ENCODE data around the gene KCNAB2.
"Not testable (repeated sequence)": the region's sequence is repeated elsewhere in the genome, so short reads cannot be mapped to it uniquely, and the experiment has no call there.

KCNAB2 gene

GRCh38 chr1:6056572-6056948, 10.9 kb downstream of the KCNAB2 start:
- no peak for DNase-seq (ENCODE audit: low read depth in 2 of 2)

GRCh38 chr1:6057170-6057845, 11.6 kb downstream of the KCNAB2 start:
- DNase-seq (ENCODE audit: low read depth in 2 of 2) = no peak

- no peak for DNase-seq (ENCODE audit: low read depth in 2 of 2)
These were observed 14.2 kb downstream of the KCNAB2 start for GRCh38 chr1:6059866-6060265.

- DNase-seq (ENCODE audit: low read depth in 2 of 2) = no peak
These were observed 17.0 kb downstream of the KCNAB2 start for GRCh38 chr1:6062670-6063069.

- not testable (repeated sequence) for DNase-seq (ENCODE audit: low read depth in 2 of 2)
These were observed 17.9 kb downstream of the KCNAB2 start for GRCh38 chr1:6063532-6064053.

- DNase-seq (ENCODE audit: low read depth in 2 of 2) = no peak
These were observed 19.6 kb downstream of the KCNAB2 start for GRCh38 chr1:6065093-6065858.

GRCh38 chr1:6066680-6067079, 21.0 kb downstream of the KCNAB2 start:
- DNase-seq (ENCODE audit: low read depth in 2 of 2) = no peak

GRCh38 chr1:6068073-6068472, 22.4 kb downstream of the KCNAB2 start:
- DNase-seq (ENCODE audit: low read depth in 2 of 2) = no peak

GRCh38 chr1:6068932-6069331, 23.2 kb downstream of the KCNAB2 start:
- DNase-seq (ENCODE audit: low read depth in 2 of 2) = no peak

GRCh38 chr1:6069573-6069972, 23.9 kb downstream of the KCNAB2 start:
- DNase-seq (ENCODE audit: low read depth in 2 of 2) = no peak

GRCh38 chr1:6070450-6070974, 24.8 kb downstream of the KCNAB2 start:
- no peak for DNase-seq (ENCODE audit: low read depth in 2 of 2)

GRCh38 chr1:6071219-6071618, 25.5 kb downstream of the KCNAB2 start:
- no peak for DNase-seq (ENCODE audit: low read depth in 2 of 2)

- no peak for DNase-seq (ENCODE audit: low read depth in 2 of 2)
These were observed 27.2 kb downstream of the KCNAB2 start for GRCh38 chr1:6072774-6073479.

- DNase-seq (ENCODE audit: low read depth in 2 of 2) = no peak
These were observed 27.9 kb downstream of the KCNAB2 start for GRCh38 chr1:6073480-6074053.

GRCh38 chr1:6074192-6074901, 28.7 kb downstream of the KCNAB2 start:
- no peak for DNase-seq (ENCODE audit: low read depth in 2 of 2)

- DNase-seq (ENCODE audit: low read depth in 2 of 2) = no peak
These were observed 30.1 kb downstream of the KCNAB2 start for GRCh38 chr1:6075748-6076147.

- DNase-seq (ENCODE audit: low read depth in 2 of 2) = not testable (repeated sequence)
These were observed 31.4 kb downstream of the KCNAB2 start for GRCh38 chr1:6077061-6077460.

- DNase-seq (ENCODE audit: low read depth in 2 of 2) = no peak
These were observed 31.8 kb downstream of the KCNAB2 start for GRCh38 chr1:6077506-6077905.

GRCh38 chr1:6077919-6078318, 32.2 kb downstream of the KCNAB2 start:
- DNase-seq (ENCODE audit: low read depth in 2 of 2) = no peak

GRCh38 chr1:6080469-6080868, 34.8 kb downstream of the KCNAB2 start:
- no peak for DNase-seq (ENCODE audit: low read depth in 2 of 2)

- no peak for DNase-seq (ENCODE audit: low read depth in 2 of 2)
These were observed 36.2 kb downstream of the KCNAB2 start for GRCh38 chr1:6081901-6082300.
